GM23248 (cell line): Measurements from ENCODE around the gene CHN1. TPM values are rescaled to one million over a fixed set of nuclear protein-coding genes. Genes with fewer than 3 reads are reported as not detected.
A peak's percentile ranks its signal among the peaks of the same experiment; 100 is the strongest.

ENCODE experiments used
- DNase-seq: peaks from one replicate; pipeline ENCODE4 v3.0.0-alpha.2; 2015
- H2AFZ ChIP-seq: fragments of 200-600 bp; sonication (generic); 2 replicates; pipeline ENCODE4 v1.6.1; 2016; ENCODE audit warnings: antibody characterized with exemption
- H3F3A ChIP-seq: fragments of 200-600 bp; sonication (generic); 2 replicates; pipeline ENCODE4 v1.6.1; 2016; ENCODE audit warnings: mild to moderate bottlenecking, antibody characterized with exemption, mixed run types; ENCODE audit not compliant: insufficient read depth
- H3K27ac ChIP-seq: fragments of 200-600 bp; sonication (generic); 2 replicates; pipeline ENCODE4 v1.5.1; 2016; ENCODE audit warnings: mild to moderate bottlenecking
- H3K27me3 ChIP-seq: fragments of 200-600 bp; sonication (generic); replicated peaks from 2 replicates; pipeline ENCODE4 v1.6.1; 2016; ENCODE audit warnings: mild to moderate bottlenecking; ENCODE audit not compliant: insufficient read depth
- H3K36me3 ChIP-seq: fragments of 200-600 bp; sonication (generic); 2 replicates; pipeline ENCODE4 v1.6.1; 2016; ENCODE audit warnings: low read depth, mild to moderate bottlenecking
- H3K4me1 ChIP-seq: fragments of 200-600 bp; sonication (generic); 2 replicates; pipeline ENCODE4 v1.6.1; 2016; ENCODE audit warnings: mild to moderate bottlenecking; ENCODE audit not compliant: insufficient read depth
- H3K4me2 ChIP-seq: fragments of 200-600 bp; sonication (generic); one replicate; pipeline ENCODE4 v1.6.1; 2016; ENCODE audit warnings: mild to moderate bottlenecking; ENCODE audit not compliant: unreplicated experiment
- H3K4me3 ChIP-seq: fragments of 200-600 bp; sonication (generic); 2 replicates; pipeline ENCODE4 v1.5.1; 2016; ENCODE audit warnings: mild to moderate bottlenecking
- H3K79me2 ChIP-seq: fragments of 200-600 bp; sonication (generic); 2 replicates; pipeline ENCODE4 v1.6.1; 2016; ENCODE audit warnings: mild to moderate bottlenecking; ENCODE audit not compliant: insufficient read depth
- H3K9ac ChIP-seq: fragments of 200-600 bp; sonication (generic); 2 replicates; pipeline ENCODE4 v1.6.1; 2016; ENCODE audit warnings: mild to moderate bottlenecking
- H3K9me2 ChIP-seq: fragments of 200-600 bp; sonication (generic); 2 replicates; pipeline ENCODE4 v1.6.1; 2016; ENCODE audit warnings: mixed run types, mild to moderate bottlenecking, moderate library complexity; ENCODE audit not compliant: insufficient read depth
- H3K9me3 ChIP-seq: fragments of 200-600 bp; sonication (generic); one replicate; pipeline ENCODE4 v1.6.1; 2017; ENCODE audit warnings: low read depth
- H4K20me1 ChIP-seq: fragments of 200-600 bp; sonication (generic); 2 replicates; pipeline ENCODE4 v1.6.0; 2016; ENCODE audit not compliant: insufficient read depth
- EZH2 ChIP-seq: fragments of 200-600 bp; sonication (generic); IDR thresholded peaks from 2 replicates; pipeline ENCODE4 v1.6.1; 2018; ENCODE audit warnings: antibody characterized with exemption, mild to moderate bottlenecking; ENCODE audit not compliant: insufficient read depth, poor library complexity, severe bottlenecking
- EZH2phosphoT487 ChIP-seq: fragments of 200-600 bp; sonication (generic); IDR thresholded peaks from 2 replicates; pipeline ENCODE4 v1.6.1; 2018; ENCODE audit warnings: antibody characterized with exemption, moderate library complexity, mild to moderate bottlenecking, low read depth; ENCODE audit not compliant: insufficient read depth
- WGBS, 2 experiments: methylation state at CpG; one replicate each; pipeline ENCODE4 v1.1.6; 2015 to 2017; ENCODE audit warnings: low lambda C conversion rate in 2 of 2, low coverage in 1 of 2; ENCODE audit errors: missing lambda C conversion rate in 2 of 2; 5-methylcytosine and 5-hydroxymethylcytosine counted together
- in situ Hi-C: fragments of 300-500 bp; cut with MboI; formaldehyde crosslinking; loops from 2 replicates; pipeline ENCODE4 v1.15.0; 2020
- polyA plus RNA-seq: library from polyadenylated mRNA; unstranded; fragments of >200 nt; fragmentation: Nextera tagmentation; extraction: Ambion mirVana; gene quantifications from 2 replicates; pipeline ENCODE4 v1.2.1, GENCODE V29; 2016
- total RNA-seq: library from RNA; depleted of rRNA; stranded (reverse); fragments of >200 nt; shearing (Covaris generic); gene quantifications from 2 replicates; pipeline ENCODE4 v1.2.3, GENCODE V29; 2014

CHN1 gene
- total and polyA plus RNA-seq, 2 experiments from 2014 or later: 115 to 130 TPM

DNA sequence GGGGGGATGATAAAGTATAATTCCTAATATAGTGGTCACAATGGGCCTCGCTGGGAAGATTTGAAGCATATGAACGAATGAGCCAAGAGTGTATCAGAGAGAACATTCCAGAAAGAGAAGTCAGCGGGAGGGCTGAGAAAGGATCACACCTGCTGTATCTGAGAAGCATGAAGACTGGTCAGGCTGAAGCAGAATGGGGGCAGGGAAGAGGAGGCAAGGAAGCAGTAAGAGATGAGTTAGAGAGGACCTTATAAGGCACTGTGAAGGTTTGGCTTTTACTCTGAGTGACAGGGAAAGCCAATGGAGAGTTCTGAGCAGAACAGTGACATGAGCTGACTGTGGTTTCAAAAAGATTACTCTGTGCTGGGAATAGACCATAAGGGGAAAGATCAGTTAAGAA, 73.5 kb downstream of the CHN1 start:
- TF ChIP-seq EZH2phosphoT487 (no peak), EZH2 (no peak)
- H4K20me1 ChIP-seq: no peaks in the 10 kb centered on the region
- peaks cover 9% of the 10 kb centered on the region; the same call in 1 of the 2 replicates for H3K4me1 ChIP-seq
- H3K36me3 ChIP-seq: no peaks in the 10 kb centered on the region
- DNase-seq: peak; percentile 30
- in situ Hi-C loops: no loop called here
- H3K27ac ChIP-seq: no peak overlapping the region
- H2AFZ ChIP-seq: no peak overlapping the region
- H3K9me2 ChIP-seq: no peaks in the 10 kb centered on the region
- H3K4me3 ChIP-seq: no peak overlapping the region
- H3K4me2 ChIP-seq: no peak overlapping the region
- 52 to 54% methylated on average over 3 of the region's 3 CpGs for WGBS, 2 experiments
- no peaks in the 10 kb centered on the region for H3F3A ChIP-seq
- H3K27me3 ChIP-seq: no peaks in the 10 kb centered on the region
- H3K9ac ChIP-seq: no peak overlapping the region
- H3K9me3 ChIP-seq: no peaks in the 10 kb centered on the region
- H3K79me2 ChIP-seq: no peaks in the 10 kb centered on the region

DNA sequence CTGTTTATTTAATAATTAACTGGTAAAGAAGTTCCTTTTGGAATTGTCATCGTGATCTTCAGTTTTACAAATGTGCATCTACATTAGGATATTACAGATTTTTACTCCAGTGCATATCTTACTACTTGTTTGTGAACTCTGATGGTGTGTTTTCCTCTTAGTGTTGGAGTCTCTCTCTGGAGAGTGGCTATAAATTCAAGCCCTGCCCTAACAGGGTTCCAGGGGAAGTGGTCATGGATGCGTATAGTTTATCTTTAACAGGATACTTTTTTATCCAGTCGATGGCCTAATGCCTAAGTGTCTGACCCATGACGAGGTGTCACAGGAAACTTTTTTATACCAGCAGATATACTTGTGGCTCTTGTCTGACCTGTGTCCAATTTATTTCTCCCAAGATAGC, 75.4 kb downstream of the CHN1 start:
- TF ChIP-seq EZH2phosphoT487 (no peak), EZH2 (no peak)
- no peaks in the 10 kb centered on the region for H3F3A ChIP-seq
- no peak overlapping the region for H3K4me2 ChIP-seq
- no peak for DNase-seq
- no peaks in the 10 kb centered on the region for H3K9me3 ChIP-seq
- H3K9ac ChIP-seq: no peak overlapping the region
- no peak overlapping the region for H3K4me3 ChIP-seq
- H3K9me2 ChIP-seq: no peaks in the 10 kb centered on the region
- no peak overlapping the region for H2AFZ ChIP-seq
- H3K36me3 ChIP-seq: no peaks in the 10 kb centered on the region
- no peak overlapping the region for H3K27ac ChIP-seq
- H3K79me2 ChIP-seq: no peaks in the 10 kb centered on the region
- no peaks in the 10 kb centered on the region for H4K20me1 ChIP-seq
- in situ Hi-C loops: no loop called here
- WGBS, 2 experiments: 72 to 77% methylated on average over 4 of the region's 4 CpGs
- H3K4me1 ChIP-seq: peaks cover 9% of the 10 kb centered on the region; the same call in 1 of the 2 replicates
- no peaks in the 10 kb centered on the region for H3K27me3 ChIP-seq

DNA sequence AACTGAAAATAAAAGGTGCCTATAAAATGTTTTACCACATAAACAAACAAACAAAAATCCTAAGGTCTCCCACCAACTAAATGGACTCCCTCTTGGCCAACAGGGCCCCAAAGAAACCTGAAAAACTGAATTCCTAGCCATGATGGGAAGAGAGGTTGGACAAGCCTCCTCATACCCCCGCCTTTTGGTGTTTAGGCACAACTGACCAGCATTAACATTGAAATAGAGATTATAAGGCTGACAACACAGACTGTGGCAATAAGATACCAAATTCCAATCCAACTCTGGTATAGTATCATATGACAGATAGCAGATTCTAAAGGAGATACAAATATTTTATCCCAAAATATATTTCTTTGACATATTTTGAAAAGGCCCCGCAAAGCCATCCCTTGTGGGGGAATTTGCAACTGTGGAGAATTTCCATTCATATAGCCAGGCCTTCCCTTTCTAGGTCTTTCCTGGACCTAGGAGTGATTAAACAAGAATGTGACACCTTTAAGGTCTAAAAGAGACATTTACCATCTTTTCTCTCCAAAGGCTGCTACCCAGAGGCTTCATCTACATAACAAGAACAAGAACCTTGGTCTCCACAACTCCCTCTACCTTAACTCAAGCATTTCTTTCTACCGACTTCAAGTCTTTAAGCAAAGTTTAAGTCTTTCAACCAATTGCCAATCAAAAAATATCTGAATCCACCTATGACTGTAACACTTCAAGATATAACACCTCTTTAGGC, 80.0 kb downstream of the CHN1 start:
- Histone ChIP-seq H3F3A (no peaks in the 10 kb centered on the region), H4K20me1 (no peaks in the 10 kb centered on the region), H3K27me3 (no peaks in the 10 kb centered on the region), H3K9me3 (no peaks in the 10 kb centered on the region), H3K4me2 (no peak overlapping the region), H3K9me2 (no peaks in the 10 kb centered on the region; the same call in 1 of the 2 replicates), H3K36me3 (no peaks in the 10 kb centered on the region), H3K27ac (no peak overlapping the region), H3K4me3 (no peak overlapping the region), H3K79me2 (no peaks in the 10 kb centered on the region), H3K4me1 (no peaks in the 10 kb centered on the region), H2AFZ (no peak overlapping the region), H3K9ac (no peak overlapping the region)
- in situ Hi-C loops: no loop called here
- TF ChIP-seq EZH2 (no peak), EZH2phosphoT487 (no peak)
- no peak for DNase-seq
- whole genome bisulfite sequencing, 2 experiments: 81 to 84% methylated on average over 3 of the region's 3 CpGs

DNA sequence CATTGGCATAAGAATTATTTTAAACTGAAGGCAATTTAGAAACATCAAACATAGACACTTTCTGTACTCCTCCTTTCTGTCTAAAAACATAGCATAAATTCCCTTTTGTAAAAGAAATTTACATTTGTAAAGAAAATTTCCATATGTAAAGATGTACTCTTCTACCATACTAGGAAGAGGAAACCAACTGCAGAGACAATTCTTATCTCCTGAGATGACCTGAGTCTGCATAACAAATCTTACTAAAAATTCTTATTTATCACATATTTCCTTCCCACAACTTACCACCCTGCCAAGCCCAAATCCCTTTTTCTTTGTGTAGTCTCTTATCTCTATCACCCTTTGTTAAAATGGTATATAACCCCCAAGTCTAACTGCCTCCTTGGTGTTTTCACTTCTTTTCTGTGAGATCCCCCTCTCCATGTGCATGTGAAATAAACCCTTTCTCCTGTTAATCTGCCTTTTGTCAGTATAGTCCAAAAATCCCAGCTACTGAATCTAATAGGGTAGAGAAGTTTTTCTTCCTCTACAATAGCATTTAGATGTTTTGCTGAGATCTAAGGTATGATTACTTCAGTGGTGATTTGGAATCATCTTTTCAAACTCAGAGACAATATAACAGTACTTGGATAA, 81.0 kb downstream of the CHN1 start:
- in situ Hi-C loops: no loop called here
- no peaks in the 10 kb centered on the region for H3K36me3 ChIP-seq
- TF ChIP-seq EZH2 (no peak), EZH2phosphoT487 (no peak)

More for the DNA sequence above, 81.0 kb downstream of the CHN1 start:
- no peaks in the 10 kb centered on the region for H3K27me3 ChIP-seq
- no peaks in the 10 kb centered on the region for H3K79me2 ChIP-seq
- no peak for DNase-seq
- no peaks in the 10 kb centered on the region; the same call in 1 of the 2 replicates for H3K9me2 ChIP-seq
- no peak overlapping the region for H3K4me2 ChIP-seq
- no peak overlapping the region for H3K9ac ChIP-seq
- no peak overlapping the region for H2AFZ ChIP-seq
- no peaks in the 10 kb centered on the region for H3K4me1 ChIP-seq
- H3K4me3 ChIP-seq: no peak overlapping the region
- no peaks in the 10 kb centered on the region for H3F3A ChIP-seq
- no peaks in the 10 kb centered on the region for H3K9me3 ChIP-seq
- no peaks in the 10 kb centered on the region for H4K20me1 ChIP-seq
- no peak overlapping the region for H3K27ac ChIP-seq
